Measurements from ENCODE around the gene NMT1. TPM values are rescaled to one million over a fixed set of nuclear protein-coding genes. Genes with fewer than 3 reads are reported as not detected.

The NMT1 gene
- total and polyA plus RNA-seq, 3 experiments from 2014 or later = 82.0 to 198 (median 189) TPM

DNA sequence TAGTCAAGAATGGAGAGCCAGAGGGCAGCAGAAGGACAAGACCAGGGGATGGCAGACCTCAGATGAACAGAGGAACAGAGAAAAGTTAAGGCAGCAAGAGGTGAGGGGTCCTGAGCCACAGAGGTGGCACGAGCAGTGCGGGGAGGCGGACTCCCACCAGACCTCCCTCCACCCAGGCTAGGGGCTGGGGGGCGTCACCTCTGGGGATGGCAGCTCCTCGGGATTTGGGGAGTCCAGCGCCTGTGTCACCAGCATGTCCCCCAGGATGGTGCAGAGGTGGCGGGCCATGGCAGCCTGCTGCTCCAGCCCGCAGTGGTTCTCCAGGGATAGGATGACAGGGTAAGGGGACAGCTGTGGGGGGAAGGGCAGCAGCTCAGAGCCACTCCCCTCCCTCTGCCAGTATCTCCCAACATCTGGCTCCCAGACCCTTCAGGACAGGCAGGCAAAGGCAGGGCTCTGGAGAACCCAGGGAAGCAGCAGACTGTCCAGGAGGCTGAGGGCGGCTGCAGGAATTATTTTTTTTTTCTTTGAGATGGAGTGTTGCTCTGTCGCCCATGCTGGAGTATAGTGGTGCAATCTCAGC is 55.4 kb downstream of the NMT1 start:
- Histone ChIP-seq H3K9me3 (ENCODE audit: low read length) (no peaks in the 10 kb centered on the region), H3K27me3 (ENCODE audit: insufficient read depth, low read length, poor library complexity, severe bottlenecking) (no peaks in the 10 kb centered on the region), H3K4me3 (ENCODE audit: low read length) (no peak overlapping the region), H3K36me3 (ENCODE audit: insufficient read depth, low read length) (no peaks in the 10 kb centered on the region), H3K27ac (ENCODE audit: low read depth, low read length) (no peak overlapping the region), H3K4me1 (ENCODE audit: insufficient read depth, low read length) (no peaks in the 10 kb centered on the region)
- Mint-ChIP-seq H3K36me3 (no peaks in the 10 kb centered on the region), H3K27ac (no peak overlapping the region), H3K4me1 (no peaks in the 10 kb centered on the region), H3K27me3 (peaks cover 0 to 3% of the 10 kb centered on the region in 2 donors), H3K9me3 (no peaks in the 10 kb centered on the region), H3K4me3 (no peak overlapping the region)
- ChIA-PET POLR2A (no interaction called here), CTCF (interaction anchor here (1.7 kb wide), 1 partner anchor 17 kb away, joined by 5 read pairs; no protein-coding TSS in a partner anchor)
- no peak for DNase-seq

DNA sequence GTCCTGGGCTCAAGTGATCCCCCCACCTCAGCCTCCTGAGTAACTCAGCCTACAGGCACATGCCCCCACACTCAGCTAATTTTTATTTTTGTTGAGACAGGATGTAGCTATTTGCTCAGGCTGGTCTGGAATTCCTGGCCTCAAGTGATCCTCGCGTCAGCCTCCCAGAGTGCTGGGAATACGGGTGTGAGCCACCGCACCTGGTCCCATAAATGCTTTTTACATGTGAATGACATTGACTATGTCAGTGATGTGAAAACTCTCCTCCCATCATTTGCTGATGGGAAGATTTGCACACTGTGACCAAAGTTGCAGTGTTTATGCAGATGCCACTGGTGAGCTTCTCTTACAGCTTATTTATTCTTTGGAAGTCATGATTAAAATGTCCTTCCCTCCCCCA is 56.2 kb downstream of the NMT1 start:
- Histone ChIP-seq H3K36me3 (ENCODE audit: insufficient read depth, low read length) (no peaks in the 10 kb centered on the region), H3K27ac (ENCODE audit: low read depth, low read length) (no peak overlapping the region), H3K27me3 (ENCODE audit: insufficient read depth, low read length, poor library complexity, severe bottlenecking) (no peaks in the 10 kb centered on the region), H3K4me3 (ENCODE audit: low read length) (no peak overlapping the region), H3K4me1 (ENCODE audit: insufficient read depth, low read length) (no peaks in the 10 kb centered on the region), H3K9me3 (ENCODE audit: low read length) (no peaks in the 10 kb centered on the region)
- H3K9me3 Mint-ChIP-seq = no peaks in the 10 kb centered on the region
- peaks cover 0 to 3% of the 10 kb centered on the region in 2 donors for H3K27me3 Mint-ChIP-seq
- no peaks in the 10 kb centered on the region for H3K36me3 Mint-ChIP-seq
- no peaks in the 10 kb centered on the region for H3K4me1 Mint-ChIP-seq
- ChIA-PET CTCF (interaction anchor here (1.2 to 1.7 kb wide), 2 partner anchors 18 kb away, joined by 4 to 5 read pairs; partner anchors contain the start of gene ACBD4), POLR2A (no interaction called here)
- no peak overlapping the region for H3K27ac Mint-ChIP-seq
- DNase-seq = no peak
- H3K4me3 Mint-ChIP-seq = no peak overlapping the region

DNA sequence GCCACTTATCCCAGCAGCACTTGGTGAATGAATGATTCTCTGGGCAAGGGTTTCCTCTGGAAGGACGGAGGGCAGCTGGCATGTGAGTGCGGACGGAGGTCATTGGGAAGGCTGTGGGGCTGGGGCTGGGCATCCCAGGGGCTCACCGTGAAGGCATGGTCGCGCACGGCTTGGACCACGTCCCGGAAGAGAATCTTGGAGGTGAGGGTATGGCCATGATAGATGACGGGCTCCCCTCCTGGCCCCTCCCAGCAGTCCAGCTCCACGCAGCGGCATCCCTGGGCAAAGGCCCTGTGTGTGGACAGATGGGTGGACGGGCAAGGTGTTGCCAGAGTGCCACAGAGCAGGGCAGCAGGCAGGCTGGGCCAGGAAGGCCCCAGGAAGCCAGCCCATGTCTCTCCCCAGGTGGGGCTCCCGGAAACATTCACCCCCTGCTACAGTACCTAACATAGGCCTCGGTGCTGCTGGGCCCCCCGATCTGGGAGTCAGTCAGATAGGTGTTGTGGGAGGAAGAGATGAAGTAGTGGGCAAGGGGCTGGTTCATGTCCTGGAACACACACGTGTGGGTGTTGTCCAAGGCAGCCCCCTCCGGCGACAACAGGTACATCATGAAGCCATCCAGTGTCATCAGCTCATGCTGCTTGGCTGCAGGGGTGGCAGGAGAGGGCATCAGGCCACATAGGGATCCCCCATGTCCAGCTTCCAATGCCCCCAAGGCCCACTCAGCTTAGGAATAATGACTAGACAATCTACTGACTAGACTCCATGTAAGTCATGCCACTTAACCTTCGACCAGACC is 56.9 kb downstream of the NMT1 start:
- POLR2A ChIA-PET = interaction anchor here (0.5 kb wide), 1 partner anchor 234 kb away, joined by 3 read pairs; no protein-coding TSS in a partner anchor

GRCh38 chr17:45118691-45119090 is 57.6 kb downstream of the NMT1 start:
- H3K9me3 ChIP-seq (ENCODE audit: low read length) = no peaks in the 10 kb centered on the region
- Mint-ChIP-seq H3K27ac (no peak overlapping the region), H3K36me3 (no peaks in the 10 kb centered on the region), H3K4me1 (peaks cover 0 to 3% (median 0%) of the 10 kb centered on the region in 3 donors), H3K9me3 (no peaks in the 10 kb centered on the region), H3K27me3 (peaks cover 0 to 3% of the 10 kb centered on the region in 2 donors), H3K4me3 (no peak overlapping the region)
- no peaks in the 10 kb centered on the region for H3K36me3 ChIP-seq (ENCODE audit: insufficient read depth, low read length)
- POLR2A ChIA-PET = no interaction called here
- CTCF ChIA-PET = interaction anchor here (0.6 to 1.9 kb wide), 3 partner anchors 29 to 114 kb away, joined by 3 to 4 read pairs (median 3); partner anchors contain the start of gene HEXIM1
- no peak overlapping the region for H3K27ac ChIP-seq (ENCODE audit: low read depth, low read length)
- no peak for DNase-seq
- H3K4me3 ChIP-seq (ENCODE audit: low read length) = no peak overlapping the region
- no peaks in the 10 kb centered on the region for H3K27me3 ChIP-seq (ENCODE audit: insufficient read depth, low read length, poor library complexity, severe bottlenecking)
- H3K4me1 ChIP-seq (ENCODE audit: insufficient read depth, low read length) = no peaks in the 10 kb centered on the region

More for the DNA sequence above, 56.9 kb downstream of the NMT1 start:
- Histone ChIP-seq H3K9me3 (ENCODE audit: low read length) (no peaks in the 10 kb centered on the region), H3K27ac (ENCODE audit: low read depth, low read length) (no peak overlapping the region), H3K36me3 (ENCODE audit: insufficient read depth, low read length) (no peaks in the 10 kb centered on the region), H3K4me3 (ENCODE audit: low read length) (no peak overlapping the region), H3K27me3 (ENCODE audit: insufficient read depth, low read length, poor library complexity, severe bottlenecking) (no peaks in the 10 kb centered on the region), H3K4me1 (ENCODE audit: insufficient read depth, low read length) (no peaks in the 10 kb centered on the region)
- no peaks in the 10 kb centered on the region for H3K9me3 Mint-ChIP-seq
- H3K36me3 Mint-ChIP-seq = no peaks in the 10 kb centered on the region
- no peak overlapping the region for H3K4me3 Mint-ChIP-seq
- H3K27ac Mint-ChIP-seq = no peak overlapping the region
- DNase-seq = no peak
- no peaks in the 10 kb centered on the region for H3K4me1 Mint-ChIP-seq
- CTCF ChIA-PET = interaction anchor here (0.7 to 1.7 kb wide), 3 partner anchors 18 to 30 kb away, joined by 3 to 5 read pairs (median 4); partner anchors contain the start of genes ACBD4 and HEXIM1
- H3K27me3 Mint-ChIP-seq = peaks cover 0 to 3% of the 10 kb centered on the region in 2 donors

DNA sequence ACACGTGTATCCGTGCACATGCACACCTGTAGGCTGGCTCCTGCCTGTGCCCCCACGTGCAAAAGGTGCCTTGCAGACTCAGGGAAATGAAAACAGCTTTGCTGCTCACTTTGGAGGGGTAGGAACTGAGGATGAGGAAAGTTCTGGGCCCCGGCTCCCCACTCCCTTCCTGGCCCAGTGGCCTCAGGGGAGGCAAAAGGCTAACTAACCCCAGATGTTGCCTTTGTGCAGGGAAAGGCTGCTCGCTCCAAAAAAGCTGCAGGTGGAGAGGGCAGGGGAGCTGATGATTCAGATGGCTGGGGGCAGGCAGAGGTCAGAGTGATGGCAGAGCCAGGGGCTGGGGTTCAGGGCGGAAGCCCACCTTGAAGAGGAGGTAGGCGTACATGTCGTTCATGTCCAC is 58.8 kb downstream of the NMT1 start:
- H3K4me1 ChIP-seq (ENCODE audit: insufficient read depth, low read length) = no peaks in the 10 kb centered on the region
- H3K27ac Mint-ChIP-seq = no peak overlapping the region
- no peaks in the 10 kb centered on the region for H3K9me3 Mint-ChIP-seq
- no peak overlapping the region for H3K27ac ChIP-seq (ENCODE audit: low read depth, low read length)
- H3K9me3 ChIP-seq (ENCODE audit: low read length) = no peaks in the 10 kb centered on the region
- H3K4me3 Mint-ChIP-seq = no peak overlapping the region
- no peaks in the 10 kb centered on the region for H3K36me3 Mint-ChIP-seq
- H3K36me3 ChIP-seq (ENCODE audit: insufficient read depth, low read length) = no peaks in the 10 kb centered on the region
- H3K27me3 ChIP-seq (ENCODE audit: insufficient read depth, low read length, poor library complexity, severe bottlenecking) = no peaks in the 10 kb centered on the region
- peaks cover 0 to 3% (median 0%) of the 10 kb centered on the region in 3 donors for H3K4me1 Mint-ChIP-seq
- H3K27me3 Mint-ChIP-seq = peaks cover 0 to 3% of the 10 kb centered on the region in 2 donors
- POLR2A ChIA-PET = no interaction called here
- H3K4me3 ChIP-seq (ENCODE audit: low read length) = no peak overlapping the region
- DNase-seq = no peak
- CTCF ChIA-PET = interaction anchor here (1.9 to 2.3 kb wide), 2 partner anchors 15 to 78 kb away, joined by 4 to 11 read pairs; partner anchors contain the start of gene ACBD4

DNA sequence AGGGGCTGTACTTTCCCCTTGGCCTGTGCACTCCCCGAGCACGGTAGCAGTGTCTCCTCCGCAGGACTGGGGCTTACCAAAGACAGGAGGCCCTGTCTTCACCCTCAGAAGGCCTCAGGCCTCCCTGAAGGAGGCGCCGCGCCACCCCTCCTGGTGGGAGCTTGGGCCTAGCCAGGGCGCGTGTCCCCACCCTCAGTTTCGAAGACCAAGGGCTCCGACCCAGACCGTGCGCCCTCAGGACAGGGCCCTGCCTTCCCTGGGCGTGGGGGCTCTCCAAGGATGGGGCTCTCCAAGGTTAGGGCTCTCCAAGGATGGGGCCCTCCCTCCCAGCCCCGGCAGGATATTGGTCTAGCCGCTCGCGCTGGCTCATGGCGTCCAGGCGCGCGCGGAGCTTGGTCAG is 59.4 kb downstream of the NMT1 start:
- ChIA-PET POLR2A (no interaction called here), CTCF (interaction anchor here (1.9 to 2.3 kb wide), 2 partner anchors 15 to 77 kb away, joined by 4 to 11 read pairs; partner anchors contain the start of gene ACBD4)
- Mint-ChIP-seq H3K4me1 (peaks cover 0 to 3% (median 0%) of the 10 kb centered on the region in 3 donors), H3K27ac (peak overlapping the region in 1 of 8 donors; percentile 70), H3K9me3 (no peaks in the 10 kb centered on the region), H3K27me3 (peaks cover 0 to 3% of the 10 kb centered on the region in 2 donors), H3K4me3 (no peak overlapping the region), H3K36me3 (no peaks in the 10 kb centered on the region)
- Histone ChIP-seq H3K27me3 (ENCODE audit: insufficient read depth, low read length, poor library complexity, severe bottlenecking) (no peaks in the 10 kb centered on the region), H3K4me3 (ENCODE audit: low read length) (no peak overlapping the region), H3K4me1 (ENCODE audit: insufficient read depth, low read length) (no peaks in the 10 kb centered on the region), H3K36me3 (ENCODE audit: insufficient read depth, low read length) (no peaks in the 10 kb centered on the region), H3K9me3 (ENCODE audit: low read length) (no peaks in the 10 kb centered on the region), H3K27ac (ENCODE audit: low read depth, low read length) (no peak overlapping the region)
- DNase-seq = no peak

DNA sequence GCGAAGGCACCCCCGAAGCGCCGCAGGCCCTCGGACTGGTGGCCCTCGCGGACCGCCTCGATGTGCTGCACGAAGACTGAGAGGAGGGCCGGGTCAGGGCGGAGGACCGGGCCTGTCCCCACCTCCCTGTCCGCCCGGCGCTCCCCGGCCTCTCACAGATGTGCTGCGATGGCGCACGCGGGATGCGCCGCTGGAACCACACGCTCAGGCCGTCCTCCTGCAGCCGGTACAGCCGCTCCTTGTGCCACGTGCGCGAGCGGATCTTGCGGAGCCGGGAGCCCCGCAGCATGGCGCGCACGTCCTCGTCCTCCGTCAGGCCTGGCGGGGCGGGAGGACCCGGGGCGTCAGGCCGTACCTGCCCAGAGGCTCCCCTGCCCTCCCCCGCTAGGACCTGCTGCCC is 59.9 kb downstream of the NMT1 start:
- POLR2A ChIA-PET = no interaction called here
- Histone ChIP-seq H3K4me1 (ENCODE audit: insufficient read depth, low read length) (no peaks in the 10 kb centered on the region), H3K27ac (ENCODE audit: low read depth, low read length) (no peak overlapping the region), H3K27me3 (ENCODE audit: insufficient read depth, low read length, poor library complexity, severe bottlenecking) (no peaks in the 10 kb centered on the region), H3K4me3 (ENCODE audit: low read length) (no peak overlapping the region), H3K9me3 (ENCODE audit: low read length) (no peaks in the 10 kb centered on the region), H3K36me3 (ENCODE audit: insufficient read depth, low read length) (no peaks in the 10 kb centered on the region)
- H3K36me3 Mint-ChIP-seq = no peaks in the 10 kb centered on the region
- no peak overlapping the region for H3K27ac Mint-ChIP-seq
- no peak for DNase-seq
- H3K4me3 Mint-ChIP-seq = no peak overlapping the region
- no peaks in the 10 kb centered on the region for H3K9me3 Mint-ChIP-seq
- H3K27me3 Mint-ChIP-seq = peaks cover 0 to 3% of the 10 kb centered on the region in 2 donors
- peaks cover 0 to 3% (median 0%) of the 10 kb centered on the region in 3 donors for H3K4me1 Mint-ChIP-seq
- CTCF ChIA-PET = interaction anchor here (2.3 kb wide), 1 partner anchor 14 kb away, joined by 11 read pairs; the partner anchor contains the start of gene ACBD4

Data from CD8-positive, alpha-beta memory T cell (primary cell).